Neural crest cell (in vitro differentiated cells): ENCODE results near the gene PPM1H. TPM values are rescaled to one million over a fixed set of nuclear protein-coding genes. Genes with fewer than 3 reads are reported as not detected.

ENCODE experiments used
- DNase-seq: peaks from one replicate; pipeline ENCODE4 v3.0.0; 2021; ENCODE audit warnings: low read depth, mixed read lengths, low spot score
- H3K27ac Mint-ChIP-seq: one replicate; pipeline ENCODE4 v1.8.0; 2021; ENCODE audit warnings: mild to moderate bottlenecking, mixed read lengths; ENCODE audit not compliant: unreplicated experiment
- H3K27me3 Mint-ChIP-seq: 2 replicates; pipeline ENCODE4 v1.8.0; 2021; ENCODE audit warnings: low read depth, mild to moderate bottlenecking, mixed read lengths
- H3K36me3 Mint-ChIP-seq: 2 replicates; pipeline ENCODE4 v1.8.0; 2021; ENCODE audit warnings: low read depth, mild to moderate bottlenecking, mixed read lengths
- H3K4me1 Mint-ChIP-seq: 2 replicates; pipeline ENCODE4 v1.8.0; 2021; ENCODE audit warnings: mixed read lengths
- H3K4me3 Mint-ChIP-seq: one replicate; pipeline ENCODE4 v1.8.0; 2021; ENCODE audit warnings: mild to moderate bottlenecking, mixed read lengths
- H3K9me3 Mint-ChIP-seq: 2 replicates; pipeline ENCODE4 v1.8.0; 2021; ENCODE audit warnings: mixed read lengths
- CTCF ChIP-seq: fragments of 200-600 bp; sonication (generic); conservative IDR thresholded peaks from 2 replicates; pipeline ENCODE4 v1.5.0; 2021; ENCODE audit warnings: antibody characterized with exemption, mild to moderate bottlenecking
- total RNA-seq: library from RNA; stranded (reverse); gene quantifications from 2 replicates; pipeline ENCODE4 v1.2.1, GENCODE V29; 2021

PPM1H gene
- total RNA-seq, 1 donor from 2014 or later, result 3.5 TPM

- H3K27ac Mint-ChIP-seq, result peak overlapping the region; percentile 79
- peak overlapping the region; percentile 5 for H3K4me3 Mint-ChIP-seq
- no peak for TF ChIP-seq CTCF
- no peaks in the 10 kb centered on the region for H3K9me3 Mint-ChIP-seq
- H3K27me3 Mint-ChIP-seq, result no peaks in the 10 kb centered on the region
- H3K4me1 Mint-ChIP-seq, result peaks cover 67% of the 10 kb centered on the region
- DNase-seq, result no peak
- H3K36me3 Mint-ChIP-seq, result no peaks in the 10 kb centered on the region
Measured at GRCh38 chr12:62709311-62709710, 225.6 kb downstream of the PPM1H start.

GRCh38 chr12:62707939-62708338 lies 227.0 kb downstream of the PPM1H start:
- no peaks in the 10 kb centered on the region for H3K27me3 Mint-ChIP-seq
- H3K9me3 Mint-ChIP-seq, result no peaks in the 10 kb centered on the region
- peaks cover 66% of the 10 kb centered on the region for H3K4me1 Mint-ChIP-seq
- H3K4me3 Mint-ChIP-seq, result no peak overlapping the region
- no peak overlapping the region for H3K27ac Mint-ChIP-seq
- no peak for DNase-seq
- no peak for TF ChIP-seq CTCF
- H3K36me3 Mint-ChIP-seq, result no peaks in the 10 kb centered on the region

- Mint-ChIP-seq H3K27me3 (no peaks in the 10 kb centered on the region), H3K4me1 (peaks cover 54% of the 10 kb centered on the region), H3K27ac (no peak overlapping the region), H3K36me3 (no peaks in the 10 kb centered on the region), H3K4me3 (no peak overlapping the region), H3K9me3 (no peaks in the 10 kb centered on the region)
- no peak for DNase-seq
- no peak for TF ChIP-seq CTCF
Measured at GRCh38 chr12:62705846-62706245, 229.1 kb downstream of the PPM1H start.

GRCh38 chr12:62703011-62703380 lies 232.0 kb downstream of the PPM1H start:
- no peak overlapping the region for H3K27ac Mint-ChIP-seq
- TF ChIP-seq CTCF, result no peak
- peaks cover 37% of the 10 kb centered on the region for H3K4me1 Mint-ChIP-seq

GRCh38 chr12:62701492-62701891 lies 233.5 kb downstream of the PPM1H start:
- no peak overlapping the region for H3K27ac Mint-ChIP-seq
- no peaks in the 10 kb centered on the region for H3K36me3 Mint-ChIP-seq
- peaks cover 31% of the 10 kb centered on the region for H3K4me1 Mint-ChIP-seq
- no peaks in the 10 kb centered on the region for H3K27me3 Mint-ChIP-seq
- no peak overlapping the region for H3K4me3 Mint-ChIP-seq
- no peak for DNase-seq
- no peaks in the 10 kb centered on the region for H3K9me3 Mint-ChIP-seq
- no peak for TF ChIP-seq CTCF

More at GRCh38 chr12:62703011-62703380, 232.0 kb downstream of the PPM1H start:
- no peaks in the 10 kb centered on the region for H3K36me3 Mint-ChIP-seq
- no peaks in the 10 kb centered on the region for H3K27me3 Mint-ChIP-seq
- H3K4me3 Mint-ChIP-seq, result peak overlapping the region; percentile 46
- DNase-seq, result no peak
- no peaks in the 10 kb centered on the region for H3K9me3 Mint-ChIP-seq
